ENCODE data around the gene CLEC3B. TPM values are rescaled to one million over a fixed set of nuclear protein-coding genes. Genes with fewer than 3 reads are reported as not detected.
"Not testable (repeated sequence)": the region's sequence is repeated elsewhere in the genome, so short reads cannot be mapped to it uniquely, and the experiment has no call there.

CLEC3B gene
- 100 to 1,000 TPM in 5 of 12 donors, 10 to 100 TPM in 6, not detected in 1; 62.2 to 191 (median 99.2) TPM for polyA plus RNA-seq (ENCODE audit: insufficient read length in 12 of 12)
- long read RNA-seq, donor 1, transcript CLEC3B-201 (3 exons, 936 nt), result major isoform, 45 of 45 reads
- long read RNA-seq, donor 1, partial matches to known transcripts, result 0 of 45 reads
- long read RNA-seq, donor 1, other reads (novel, unspliced or antisense), result 0 of 45 reads
- long read RNA-seq, donor 2, transcript CLEC3B-201 (3 exons, 936 nt), result major isoform, 148 of 153 reads
- long read RNA-seq, donor 2, partial matches to known transcripts, result 5 of 153 reads
- long read RNA-seq, donor 2, other reads (novel, unspliced or antisense), result 0 of 153 reads
- long read RNA-seq, donor 3, transcript CLEC3B-201 (3 exons, 936 nt), result major isoform, 60 of 67 reads
- long read RNA-seq, donor 3, partial matches to known transcripts, result 7 of 67 reads
- long read RNA-seq, donor 3, other reads (novel, unspliced or antisense), result 0 of 67 reads
- long read RNA-seq, donor 4, transcript CLEC3B-201 (3 exons, 936 nt), result major isoform, 42 of 42 reads
- long read RNA-seq, donor 4, partial matches to known transcripts, result 0 of 42 reads
- long read RNA-seq, donor 4, other reads (novel, unspliced or antisense), result 0 of 42 reads
- long read RNA-seq, donor 5, transcript CLEC3B-201 (3 exons, 936 nt), result major isoform, 98 of 98 reads
- long read RNA-seq, donor 5, partial matches to known transcripts, result 0 of 98 reads
- long read RNA-seq, donor 5, other reads (novel, unspliced or antisense), result 0 of 98 reads
- long read RNA-seq, donor 6, transcript CLEC3B-201 (3 exons, 936 nt), result major isoform, 70 of 70 reads
- long read RNA-seq, donor 6, partial matches to known transcripts, result 0 of 70 reads
- long read RNA-seq, donor 6, other reads (novel, unspliced or antisense), result 0 of 70 reads
- long read RNA-seq, donor 7, transcript CLEC3B-201 (3 exons, 936 nt), result major isoform, 43 of 43 reads
- long read RNA-seq, donor 7, partial matches to known transcripts, result 0 of 43 reads
- long read RNA-seq, donor 7, other reads (novel, unspliced or antisense), result 0 of 43 reads
- long read RNA-seq, donor 8, transcript CLEC3B-201 (3 exons, 936 nt), result major isoform, 86 of 92 reads
- long read RNA-seq, donor 8, partial matches to known transcripts, result 6 of 92 reads
- long read RNA-seq, donor 8, other reads (novel, unspliced or antisense), result 0 of 92 reads
- long read RNA-seq, donor 9, transcript CLEC3B-201 (3 exons, 936 nt), result major isoform, 88 of 88 reads
- long read RNA-seq, donor 9, partial matches to known transcripts, result 0 of 88 reads
- long read RNA-seq, donor 9, other reads (novel, unspliced or antisense), result 0 of 88 reads
- long read RNA-seq, donor 10, transcript CLEC3B-201 (3 exons, 936 nt), result major isoform, 96 of 96 reads
- long read RNA-seq, donor 10, partial matches to known transcripts, result 0 of 96 reads
- long read RNA-seq, donor 10, other reads (novel, unspliced or antisense), result 0 of 96 reads
- long read RNA-seq, donor 11, transcript CLEC3B-201 (3 exons, 936 nt), result major isoform, 81 of 92 reads
- long read RNA-seq, donor 11, partial matches to known transcripts, result 11 of 92 reads
- long read RNA-seq, donor 11, other reads (novel, unspliced or antisense), result 0 of 92 reads

- peak; percentile 82 for DNase-seq
Observed at GRCh38 chr3:45026038-45026437, at the start of gene CLEC3B. Gene CLEC3B (plus strand): TSS chr3:45026303. CDS start chr3:45026363, 60 bp downstream.

- no peak for DNase-seq
Observed at GRCh38 chr3:44981220-44981619, 44.9 kb upstream of the CLEC3B start.

- DNase-seq, result no peak
Observed at GRCh38 chr3:44981751-44982150, 44.4 kb upstream of the CLEC3B start.

- DNase-seq, result no peak
Observed at GRCh38 chr3:44982817-44983216, 43.3 kb upstream of the CLEC3B start.

- DNase-seq, result no peak
Observed at GRCh38 chr3:44983484-44983941, 42.6 kb upstream of the CLEC3B start.

GRCh38 chr3:44984335-44984734 lies 41.8 kb upstream of the CLEC3B start:
- DNase-seq, result no peak

GRCh38 chr3:44986330-44986729 lies 39.8 kb upstream of the CLEC3B start:
- DNase-seq, result not testable (repeated sequence)

- no peak for DNase-seq
Observed at GRCh38 chr3:44987332-44987731, 38.8 kb upstream of the CLEC3B start.

- DNase-seq, result no peak
Observed at GRCh38 chr3:44988073-44988472, 38.0 kb upstream of the CLEC3B start.

- no peak for DNase-seq
Observed at GRCh38 chr3:44989141-44989540, 37.0 kb upstream of the CLEC3B start.

- DNase-seq, result no peak
Observed at GRCh38 chr3:44989636-44990373, 36.3 kb upstream of the CLEC3B start.

GRCh38 chr3:44991326-44991725 lies 34.8 kb upstream of the CLEC3B start:
- DNase-seq, result no peak

- no peak for DNase-seq
Observed at GRCh38 chr3:44992555-44993470, 33.3 kb upstream of the CLEC3B start.

- DNase-seq, result no peak
Observed at GRCh38 chr3:44993471-44994205, 32.5 kb upstream of the CLEC3B start.

GRCh38 chr3:44995142-44995770 lies 30.8 kb upstream of the CLEC3B start:
- peak; percentile 74 for DNase-seq

- no peak for DNase-seq
Observed at GRCh38 chr3:44996556-44996969, 29.5 kb upstream of the CLEC3B start.

GRCh38 chr3:44999782-45000181 lies 26.3 kb upstream of the CLEC3B start:
- DNase-seq, result no peak

- no peak for DNase-seq
Observed at GRCh38 chr3:45000823-45001222, 25.3 kb upstream of the CLEC3B start.
